OCI-LY7 (cell line): ENCODE measurements around the gene BCL3. TPM values are rescaled to one million over a fixed set of nuclear protein-coding genes. Genes with fewer than 3 reads are reported as not detected.

Source experiments
- BruUV-seq: library from RNA; stranded (reverse); fragments of 400-500 nt; replicated peaks from 2 replicates; lab custom pipeline; 2021; lab: Mats Ljungman, UMichigan
- CTCF ChIA-PET: fragments of 300-600 bp; sonication (Branson Sonifier 250); formaldehyde crosslinking; loops from one replicate; lab custom pipeline; 2022; ENCODE audit warnings: antibody characterized with exemption; ENCODE audit not compliant: unreplicated experiment; lab: Charles Lee
- POLR2A ChIA-PET: fragments of 300-600 bp; sonication (Branson Sonifier 250); formaldehyde crosslinking; loops from one replicate; lab custom pipeline; 2022; ENCODE audit warnings: antibody characterized with exemption; lab: Charles Lee
- DNase-seq: peaks from one replicate; pipeline ENCODE4 v3.0.0-alpha.2; 2015; ENCODE audit warnings: low spot score
- H2AFZ ChIP-seq: fragments of 200-600 bp; sonication (generic), shearing (Covaris generic); 2 replicates; pipeline ENCODE4 v1.6.1; 2014; ENCODE audit warnings: mild to moderate bottlenecking, antibody characterized with exemption, low read length, moderate library complexity
- H3K27ac ChIP-seq: fragments of 200-600 bp; sonication (generic); 2 replicates; pipeline ENCODE4 v1.5.1; 2014; ENCODE audit warnings: mixed run types, low read depth, mild to moderate bottlenecking, moderate library complexity, low read length, inconsistent platforms; ENCODE audit not compliant: poor library complexity, severe bottlenecking
- H3K36me3 ChIP-seq: fragments of 200-600 bp; sonication (generic); 2 replicates; pipeline ENCODE4 v1.6.1; 2014; ENCODE audit warnings: mild to moderate bottlenecking, antibody characterized with exemption, low read length, moderate library complexity, mixed read lengths; ENCODE audit not compliant: insufficient read depth
- H3K4me1 ChIP-seq: fragments of 200-600 bp; sonication (generic); 2 replicates; pipeline ENCODE4 v1.5.1; 2014; ENCODE audit warnings: mild to moderate bottlenecking, low read length; ENCODE audit not compliant: insufficient read depth, poor library complexity, severe bottlenecking
- H3K4me2 ChIP-seq: fragments of 200-600 bp; sonication (generic); 2 replicates; pipeline ENCODE4 v1.6.1; 2014; ENCODE audit warnings: mild to moderate bottlenecking, low read length
- H3K4me3 ChIP-seq: fragments of 200-600 bp; sonication (generic); 2 replicates; pipeline ENCODE4 v1.5.1; 2014; ENCODE audit warnings: mild to moderate bottlenecking, low read depth, low read length; ENCODE audit not compliant: poor library complexity, severe bottlenecking
- H3K79me2 ChIP-seq: fragments of 200-600 bp; sonication (generic); 2 replicates; pipeline ENCODE4 v1.6.1; 2016; ENCODE audit warnings: low read depth, mild to moderate bottlenecking, low read length, moderate library complexity, mixed read lengths; ENCODE audit not compliant: insufficient read depth
- H3K9me2 ChIP-seq: fragments of 200-600 bp; sonication (generic); 2 replicates; pipeline ENCODE4 v1.6.1; 2016; ENCODE audit warnings: mild to moderate bottlenecking, low read length, mixed read lengths; ENCODE audit not compliant: insufficient read depth
- H3K9me3 ChIP-seq: fragments of 200-600 bp; sonication (generic); 2 replicates; pipeline ENCODE4 v1.6.1; 2014; ENCODE audit warnings: mild to moderate bottlenecking, mixed run types, low read length, mixed read lengths
- H4K20me1 ChIP-seq: fragments of 200-600 bp; sonication (generic); 2 replicates; pipeline ENCODE4 v1.6.1; 2014; ENCODE audit warnings: mild to moderate bottlenecking, antibody characterized with exemption, low read length, moderate library complexity, mixed read lengths; ENCODE audit not compliant: insufficient read depth
- CTCF ChIP-seq: fragments of 200-600 bp; sonication (generic); conservative IDR thresholded peaks from 2 replicates; pipeline ENCODE4 v1.5.1; 2014; ENCODE audit warnings: mild to moderate bottlenecking, antibody characterized with exemption, low read length, moderate library complexity, mixed read lengths
- EZH2phosphoT487 ChIP-seq: fragments of 200-600 bp; sonication (generic); IDR thresholded peaks from 2 replicates; pipeline ENCODE4 v1.6.1; 2018; ENCODE audit warnings: low read depth, borderline replicate concordance, mild to moderate bottlenecking, mixed run types, antibody characterized with exemption, low read length, moderate library complexity, mixed read lengths
- intact Hi-C: fragments of 100-400 bp; cut with micrococcal nuclease; formaldehyde crosslinking; loops from one replicate; pipeline ENCODE4 v1.10.0; 2022; ENCODE audit not compliant: unreplicated experiment
- total RNA-seq, 2 experiments: library from RNA; depleted of rRNA in 1 of 2; stranded (reverse); fragments of >200 nt in 1 of 2; shearing (Covaris generic) in 1 of 2; gene quantifications; 2 replicates each; pipeline ENCODE4 v1.2.3, GENCODE V29; 2014 to 2022

BCL3 gene
- total RNA-seq, 2 experiments from 2014 or later = 10.2 to 18.6 TPM

- Histone ChIP-seq H3K4me2 (no peak overlapping the region), H3K9me2 (no peaks in the 10 kb centered on the region), H3K36me3 (no peaks in the 10 kb centered on the region), H3K4me3 (no peak overlapping the region), H3K27ac (no peak overlapping the region), H3K9me3 (no peaks in the 10 kb centered on the region), H3K79me2 (no peaks in the 10 kb centered on the region), H4K20me1 (no peaks in the 10 kb centered on the region), H2AFZ (no peak overlapping the region), H3K4me1 (no peaks in the 10 kb centered on the region)
- POLR2A ChIA-PET = no interaction called here
- BruUV-seq = no TSS peak
- no peak for DNase-seq
- CTCF ChIA-PET = no interaction called here
- TF ChIP-seq EZH2phosphoT487 = no peak
- no peak for TF ChIP-seq CTCF
- intact Hi-C loops = no loop called here
Measured at GRCh38 chr19:44734357-44734756, 14.2 kb upstream of the BCL3 start.

GRCh38 chr19:44735011-44735410, 13.5 kb upstream of the BCL3 start:
- no peaks in the 10 kb centered on the region for H3K79me2 ChIP-seq
- no peak for TF ChIP-seq CTCF
- TF ChIP-seq EZH2phosphoT487 = no peak
- intact Hi-C loops = no loop called here
- H4K20me1 ChIP-seq = no peaks in the 10 kb centered on the region
- no peak overlapping the region for H3K27ac ChIP-seq
- H3K36me3 ChIP-seq = no peaks in the 10 kb centered on the region
- no TSS peak for BruUV-seq
- H3K4me2 ChIP-seq = no peak overlapping the region
- POLR2A ChIA-PET = no interaction called here
- H2AFZ ChIP-seq = no peak overlapping the region
- H3K9me3 ChIP-seq = no peaks in the 10 kb centered on the region
- H3K4me3 ChIP-seq = no peak overlapping the region
- no peak for DNase-seq
- H3K9me2 ChIP-seq = no peaks in the 10 kb centered on the region
- H3K4me1 ChIP-seq = no peaks in the 10 kb centered on the region
- CTCF ChIA-PET = no interaction called here

GRCh38 chr19:44737238-44738071, 11.1 kb upstream of the BCL3 start:
- H4K20me1 ChIP-seq = no peaks in the 10 kb centered on the region
- TF ChIP-seq EZH2phosphoT487 = no peak
- no peak for TF ChIP-seq CTCF
- no peaks in the 10 kb centered on the region for H3K9me2 ChIP-seq
- H3K4me3 ChIP-seq = no peak overlapping the region
- DNase-seq = no peak
- no peaks in the 10 kb centered on the region for H3K79me2 ChIP-seq
- H2AFZ ChIP-seq = no peak overlapping the region
- no peaks in the 10 kb centered on the region for H3K9me3 ChIP-seq
- H3K4me2 ChIP-seq = no peak overlapping the region
- no peak overlapping the region for H3K27ac ChIP-seq
- CTCF ChIA-PET = no interaction called here
- no TSS peak for BruUV-seq
- POLR2A ChIA-PET = interaction anchor here (0.6 kb wide), 1 partner anchor 16 kb away, joined by 4 read pairs; no protein-coding TSS in a partner anchor
- intact Hi-C loops = no loop called here
- H3K4me1 ChIP-seq = peaks cover 21% of the 10 kb centered on the region
- no peaks in the 10 kb centered on the region for H3K36me3 ChIP-seq
